Adrenal gland (tissue), 12 donors: ENCODE results near the gene RUVBL2. TPM values are rescaled to one million over a fixed set of nuclear protein-coding genes. Genes with fewer than 3 reads are reported as not detected.

Source experiments
- DNase-seq, 7 donors: peaks; one replicate each; pipeline ENCODE4 v3.0.0-alpha.2; 2019 to 2020
- H3K27ac ChIP-seq, 5 donors: fragments of 200-600 bp; sonication (generic) in 4 of 5; 1 replicate in 3 of 5; 2 replicates in 2 of 5; pipeline versions ENCODE4 v1.5.1 to v1.8.0; 2016 to 2020; ENCODE audit warnings: mild to moderate bottlenecking in 1 of 5
- H3K27me3 ChIP-seq: fragments of 200-600 bp; 2 replicates; pipeline ENCODE4 v1.8.0; 2021
- H3K36me3 ChIP-seq, 2 donors: fragments of 200-600 bp; replicated peaks in 1 of 2; 1 replicate in 1 of 2; 2 replicates in 1 of 2; pipeline versions ENCODE4 v1.5.1 to v1.8.0; 2018 to 2022
- H3K4me1 ChIP-seq, 2 donors: fragments of 200-600 bp; replicated peaks in 1 of 2; 1 replicate in 1 of 2; 2 replicates in 1 of 2; pipeline versions ENCODE4 v1.5.1 to v1.8.0; 2018 to 2021
- H3K4me3 ChIP-seq, 4 donors: fragments of 200-600 bp; sonication (generic) in 3 of 4; one replicate each; pipeline ENCODE4 v1.5.1; 2016 to 2018
- H3K9me3 ChIP-seq, 3 donors: fragments of 200-600 bp; sonication (generic) in 1 of 3; replicated peaks in 1 of 3; 1 replicate in 2 of 3; 2 replicates in 1 of 3; pipeline versions ENCODE4 v1.5.1 to v1.8.0; 2016 to 2021
- POLR2A ChIP-seq, 2 donors: fragments of 450-650 bp; IDR thresholded peaks; one replicate each; pipeline ENCODE4 v1.6.1; 2017; ENCODE audit warnings: antibody characterized with exemption in 2 of 2, mild to moderate bottlenecking in 2 of 2, moderate library complexity in 1 of 2
- WGBS, 4 donors: extraction: QIAGEN DNeasy Blood & Tissue Kit in 2 of 4; methylation state at CpG; one replicate each; pipeline versions ENCODE4 v1.1.5 to v1.1.7; 2013 to 2017; 5-methylcytosine and 5-hydroxymethylcytosine counted together
- intact Hi-C, 2 donors: fragments of 100-400 bp; cut with DNase I; formaldehyde crosslinking; loops; one replicate each; pipeline versions ENCODE4 v1.14.1 to v1.15.0; 2022 to 2023
- polyA plus RNA-seq, 3 donors: library from polyadenylated mRNA; stranded (reverse); fragments of 200-250 nt in 2 of 3; fragments of 350-450 nt in 1 of 3; fragmentation: Illumina TruSeq in 1 of 3; extraction: RNeasy Lipid Tissue Mini Kit (QIAGEN cat#74804) in 1 of 3; gene quantifications; one replicate each; pipeline ENCODE4 v1.2.3, GENCODE V29; 2013 to 2014
- total RNA-seq, 9 donors: library from RNA; depleted of rRNA in 4 of 9; stranded (reverse); fragments of >200 nt in 4 of 9; fragments of 120-200 nt in 1 of 9; fragmentation: NEBNext Ultra II Directional in 1 of 9; extraction: Animal tissue kit (Norgen Biotek cat#: 25700) in 1 of 9; gene quantifications; one replicate each; pipeline versions ENCODE4 v1.1.0 to v1.2.4, GENCODE V29; 2013 to 2023
- TF ChIP-seq, protein P1 (sequence below), 6 experiments: fragments of 450-650 bp in 4 of 6; fragments of 200-600 bp in 2 of 6; sonication (generic) in 1 of 6; IDR thresholded peaks; 1 replicate in 5 of 6; 2 replicates in 1 of 6; pipeline versions ENCODE4 v1.5.1 to v1.8.0; 2016 to 2021; ENCODE audit warnings: antibody characterized with exemption in 6 of 6, mild to moderate bottlenecking in 2 of 6, moderate library complexity in 1 of 6
- donor health status: healthy with polysubstance abuse.
- donor health status: Bipolar disorder and iron deficiency.
- donor health status: DM: yes; HTN: yes; CAD: no.
- donor health status: DM: no; HTN: no; CAD: no.
- donor health status: DM: no; HTN: no; CAD: no.
- donor health status: DM: yes; HTN: yes; CAD: no.

RUVBL2 gene
- total and polyA plus RNA-seq, 12 donors = 41.3 to 143 (median 75.6) TPM

DNA sequence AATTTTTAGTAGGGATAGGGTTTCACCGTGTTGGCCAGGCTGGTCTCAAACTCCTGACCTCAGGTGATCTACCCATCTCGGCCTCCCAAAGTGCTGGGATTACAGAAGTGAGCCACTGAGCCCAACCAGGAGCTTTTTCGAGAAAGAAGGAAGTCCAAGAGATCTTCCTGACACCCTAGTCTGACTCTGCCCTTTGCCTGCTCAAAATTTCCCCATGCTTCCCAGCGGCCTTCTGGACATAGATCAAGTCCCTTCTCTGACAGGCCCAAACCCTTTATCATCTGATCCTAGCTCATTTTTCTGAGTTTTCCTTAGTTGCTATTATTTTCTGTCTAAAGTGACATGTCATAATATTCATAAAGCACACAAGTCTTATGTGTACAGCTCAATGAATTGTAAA, 40.5 kb upstream of the RUVBL2 start:
- peaks cover 0 to 10% of the 10 kb centered on the region in 2 donors for H3K4me1 ChIP-seq
- H3K27me3 ChIP-seq = no peaks in the 10 kb centered on the region
- 58 to 82% (median 79%) methylated on average over 4 of the region's 4 CpGs for WGBS, 4 donors
- H3K4me3 ChIP-seq = no peak overlapping the region
- H3K9me3 ChIP-seq = no peaks in the 10 kb centered on the region
- TF ChIP-seq, protein P1, sequence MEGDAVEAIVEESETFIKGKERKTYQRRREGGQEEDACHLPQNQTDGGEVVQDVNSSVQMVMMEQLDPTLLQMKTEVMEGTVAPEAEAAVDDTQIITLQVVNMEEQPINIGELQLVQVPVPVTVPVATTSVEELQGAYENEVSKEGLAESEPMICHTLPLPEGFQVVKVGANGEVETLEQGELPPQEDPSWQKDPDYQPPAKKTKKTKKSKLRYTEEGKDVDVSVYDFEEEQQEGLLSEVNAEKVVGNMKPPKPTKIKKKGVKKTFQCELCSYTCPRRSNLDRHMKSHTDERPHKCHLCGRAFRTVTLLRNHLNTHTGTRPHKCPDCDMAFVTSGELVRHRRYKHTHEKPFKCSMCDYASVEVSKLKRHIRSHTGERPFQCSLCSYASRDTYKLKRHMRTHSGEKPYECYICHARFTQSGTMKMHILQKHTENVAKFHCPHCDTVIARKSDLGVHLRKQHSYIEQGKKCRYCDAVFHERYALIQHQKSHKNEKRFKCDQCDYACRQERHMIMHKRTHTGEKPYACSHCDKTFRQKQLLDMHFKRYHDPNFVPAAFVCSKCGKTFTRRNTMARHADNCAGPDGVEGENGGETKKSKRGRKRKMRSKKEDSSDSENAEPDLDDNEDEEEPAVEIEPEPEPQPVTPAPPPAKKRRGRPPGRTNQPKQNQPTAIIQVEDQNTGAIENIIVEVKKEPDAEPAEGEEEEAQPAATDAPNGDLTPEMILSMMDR (IDR thresholded peaks at IDR 0.05) = no peak
- no peak for TF ChIP-seq POLR2A (IDR thresholded peaks at IDR 0.05)
- H3K36me3 ChIP-seq = no peaks in the 10 kb centered on the region
- DNase-seq = no peak
- no peak overlapping the region for H3K27ac ChIP-seq
- intact Hi-C loops = no loop called here

GRCh38 chr19:48953990-48954594, 39.6 kb upstream of the RUVBL2 start:
- intact Hi-C loops = no loop called here

DNA sequence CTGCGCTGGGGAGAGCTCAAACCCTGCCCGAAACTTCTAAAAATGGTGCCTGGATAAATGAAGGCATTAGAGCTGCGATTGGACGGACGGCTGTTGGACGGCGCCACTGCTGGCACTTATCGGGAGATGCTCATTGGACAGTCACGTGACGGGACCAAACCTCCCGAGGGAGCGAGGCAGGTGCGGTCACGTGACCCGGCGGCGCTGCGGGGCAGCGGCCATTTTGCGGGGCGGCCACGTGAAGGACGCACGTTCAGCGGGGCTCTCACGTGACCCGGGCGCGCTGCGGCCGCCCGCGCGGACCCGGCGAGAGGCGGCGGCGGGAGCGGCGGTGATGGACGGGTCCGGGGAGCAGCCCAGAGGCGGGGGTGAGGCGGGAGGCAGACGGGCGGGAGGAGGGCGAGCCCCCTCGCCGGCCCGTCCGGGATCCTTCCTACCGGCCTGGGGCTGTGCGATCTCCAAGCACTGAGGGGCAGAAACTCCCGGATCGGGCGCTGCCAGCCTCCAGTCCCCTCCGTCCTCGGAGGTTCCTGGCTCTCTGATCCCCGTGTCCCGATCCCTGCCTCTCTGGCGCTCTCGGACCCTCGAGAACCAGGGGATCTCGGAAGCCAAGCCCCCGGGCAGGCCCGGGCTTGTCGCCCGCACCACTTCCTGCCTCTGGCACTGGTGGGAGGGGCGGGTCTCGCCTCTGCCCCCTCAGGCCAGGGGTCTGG, 38.9 kb upstream of the RUVBL2 start, which contains the start of gene BAX:
Gene BAX (plus strand): TSS at position 281 of the 713 bp plus-strand sequence. CDS start 54 bp downstream, at position 335.
- Histone ChIP-seq H3K36me3 (no peaks in the 10 kb centered on the region), H3K4me1 (peaks cover 0 to 10% of the 10 kb centered on the region in 2 donors), H3K27me3 (no peaks in the 10 kb centered on the region), H3K27ac (peak within 1 kb of the TSS; percentile 14 to 87 (median 69)), H3K9me3 (no peaks in the 10 kb centered on the region), H3K4me3 (peak within 1 kb of the TSS; percentile 20 to 84 (median 76))
- intact Hi-C loops = no loop called here
- TF ChIP-seq, protein P1 (IDR thresholded peaks at IDR 0.05) = peak in 2 of 6 experiments; percentile 18 to 26
- peak; percentile 58 to 66 for TF ChIP-seq POLR2A (IDR thresholded peaks at IDR 0.05)
- WGBS, 4 donors = 0 to 1% (median 0%) methylated on average over 2 to 70 of the region's 71 CpGs
- DNase-seq = peak; percentile 97 to 99 (median 98)

More at GRCh38 chr19:48953990-48954594, 39.6 kb upstream of the RUVBL2 start:
- Histone ChIP-seq H3K27ac (peak overlapping the region; percentile 3 to 87 (median 69)), H3K9me3 (no peaks in the 10 kb centered on the region), H3K4me1 (peaks cover 0 to 10% of the 10 kb centered on the region in 2 donors), H3K36me3 (no peaks in the 10 kb centered on the region), H3K27me3 (no peaks in the 10 kb centered on the region), H3K4me3 (peak overlapping the region in 2 of 4 donors; percentile 82 to 84)
- TF ChIP-seq POLR2A (IDR thresholded peaks at IDR 0.05) = no peak
- TF ChIP-seq, protein P1 (IDR thresholded peaks at IDR 0.05) = no peak
- DNase-seq = no peak
- WGBS, 4 donors = 51 to 56% (median 53%) methylated on average over 11 of the region's 11 CpGs

- no peaks in the 10 kb centered on the region for H3K27me3 ChIP-seq
- TF ChIP-seq, protein P1 (IDR thresholded peaks at IDR 0.05) = no peak
- no peak for TF ChIP-seq POLR2A (IDR thresholded peaks at IDR 0.05)
- peak overlapping the region in 4 of 5 donors; percentile 33 to 87 (median 77) for H3K27ac ChIP-seq
- H3K4me3 ChIP-seq = peak overlapping the region; percentile 20 to 84 (median 76)
- H3K36me3 ChIP-seq = no peaks in the 10 kb centered on the region
- no peaks in the 10 kb centered on the region for H3K9me3 ChIP-seq
- intact Hi-C loops = no loop called here
- DNase-seq = no peak
- peaks cover 0 to 10% of the 10 kb centered on the region in 2 donors for H3K4me1 ChIP-seq
- 52 to 59% (median 55%) methylated on average over 9 to 16 of the region's 16 CpGs for WGBS, 4 donors
Measured at GRCh38 chr19:48955308-48955958, 38.3 kb upstream of the RUVBL2 start.
